Fibroblast of lung (primary cell): Measurements from ENCODE around the gene GRK4.

Experiments
- EZH2 ChIP-seq: IDR thresholded peaks from 2 replicates; pipeline ENCODE4 v1.5.1; 2012; ENCODE audit warnings: low read length, control low read depth, mild to moderate bottlenecking; ENCODE audit errors: missing control alignments
- TF ChIP-seq, protein P1 (sequence below), 2 donors: IDR thresholded peaks in 1 of 2; conservative IDR thresholded peaks in 1 of 2; 1 replicate in 1 of 2; 2 replicates in 1 of 2; pipeline ENCODE4 v1.5.1; 2011 to 2012; ENCODE audit warnings: low read length in 2 of 2, control low read depth in 1 of 2, inconsistent platforms in 1 of 2, low read depth in 1 of 2, mild to moderate bottlenecking in 1 of 2

DNA sequence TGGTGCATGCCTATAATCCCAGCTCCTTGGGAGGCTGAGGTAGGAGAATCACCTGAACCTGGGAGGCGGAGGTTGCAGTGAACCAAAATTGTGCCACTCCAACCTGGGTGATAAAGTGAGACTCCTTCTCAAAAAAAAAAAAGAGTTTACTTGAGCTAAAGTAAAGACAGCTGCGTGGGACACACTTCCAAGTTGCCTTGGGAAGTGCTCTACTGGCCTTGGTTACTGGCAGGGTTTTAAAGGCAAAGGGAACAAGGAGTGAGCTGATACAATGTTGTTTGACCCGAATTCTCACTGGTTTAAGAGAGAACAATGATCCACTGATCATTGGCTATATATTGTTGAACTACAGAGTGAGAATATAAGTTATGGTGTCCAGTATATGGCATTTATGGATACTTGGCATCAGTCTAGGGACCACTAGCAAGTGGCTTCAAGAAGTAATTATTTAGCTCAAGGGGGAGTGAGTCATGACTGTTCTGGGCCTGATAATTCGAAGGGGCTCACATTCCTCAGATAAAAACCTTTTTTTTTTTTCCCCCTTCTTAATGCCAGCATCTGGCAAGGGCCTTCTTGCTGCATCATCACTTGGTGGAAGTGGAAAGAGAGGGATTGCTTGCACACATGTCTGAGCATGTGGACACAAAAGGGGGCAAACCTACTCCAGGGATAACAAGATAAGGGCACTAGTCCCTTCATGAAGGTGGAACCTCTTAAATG, 32.3 kb downstream of the GRK4 start:
- TF ChIP-seq, protein P1, sequence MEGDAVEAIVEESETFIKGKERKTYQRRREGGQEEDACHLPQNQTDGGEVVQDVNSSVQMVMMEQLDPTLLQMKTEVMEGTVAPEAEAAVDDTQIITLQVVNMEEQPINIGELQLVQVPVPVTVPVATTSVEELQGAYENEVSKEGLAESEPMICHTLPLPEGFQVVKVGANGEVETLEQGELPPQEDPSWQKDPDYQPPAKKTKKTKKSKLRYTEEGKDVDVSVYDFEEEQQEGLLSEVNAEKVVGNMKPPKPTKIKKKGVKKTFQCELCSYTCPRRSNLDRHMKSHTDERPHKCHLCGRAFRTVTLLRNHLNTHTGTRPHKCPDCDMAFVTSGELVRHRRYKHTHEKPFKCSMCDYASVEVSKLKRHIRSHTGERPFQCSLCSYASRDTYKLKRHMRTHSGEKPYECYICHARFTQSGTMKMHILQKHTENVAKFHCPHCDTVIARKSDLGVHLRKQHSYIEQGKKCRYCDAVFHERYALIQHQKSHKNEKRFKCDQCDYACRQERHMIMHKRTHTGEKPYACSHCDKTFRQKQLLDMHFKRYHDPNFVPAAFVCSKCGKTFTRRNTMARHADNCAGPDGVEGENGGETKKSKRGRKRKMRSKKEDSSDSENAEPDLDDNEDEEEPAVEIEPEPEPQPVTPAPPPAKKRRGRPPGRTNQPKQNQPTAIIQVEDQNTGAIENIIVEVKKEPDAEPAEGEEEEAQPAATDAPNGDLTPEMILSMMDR (conservative IDR thresholded peaks at IDR 0.05 in 1 of 2, IDR thresholded peaks at IDR 0.05 in 1 of 2; ENCODE audit: low read depth in 1 of 2, low read length in 2 of 2) = no peak
- no peak for TF ChIP-seq EZH2
